Cardiac muscle cell (in vitro differentiated cells and primary cell): ENCODE measurements around the gene KIAA1614. TPM values are rescaled to one million over a fixed set of nuclear protein-coding genes. Genes with fewer than 3 reads are reported as not detected.

Experiments used
- DNase-seq, 2 donors: peaks; one replicate each; pipeline versions ENCODE4 v3.0.0 to v3.0.0-alpha.2; 2010 to 2017; ENCODE audit warnings: low read depth in 1 of 2, low spot score in 1 of 2
- H3K27ac ChIP-seq: fragments of 200-600 bp; sonication (generic); 2 replicates; pipeline ENCODE4 v1.5.1; 2016
- H3K27me3 ChIP-seq: fragments of 200-600 bp; sonication (generic); 2 replicates; pipeline ENCODE4 v1.6.0; 2016; ENCODE audit warnings: control low read depth
- H3K36me3 ChIP-seq: fragments of 200-600 bp; sonication (generic); 2 replicates; pipeline ENCODE4 v1.5.1; 2016; ENCODE audit warnings: control low read depth
- H3K4me1 ChIP-seq: fragments of 200-600 bp; sonication (generic); 2 replicates; pipeline ENCODE4 v1.8.1; 2017; ENCODE audit warnings: low read depth, mild to moderate bottlenecking, mixed run types
- H3K4me3 ChIP-seq: fragments of 200-600 bp; sonication (generic); 2 replicates; pipeline ENCODE4 v1.5.1; 2016; ENCODE audit warnings: mild to moderate bottlenecking
- H3K9me3 ChIP-seq: fragments of 200-600 bp; sonication (generic); 2 replicates; pipeline ENCODE4 v1.5.1; 2017; ENCODE audit warnings: low read depth, mild to moderate bottlenecking, control low read depth
- polyA plus RNA-seq: library from polyadenylated mRNA; unstranded; fragments of >200 nt; fragmentation: Nextera tagmentation; extraction: Ambion mirVana; gene quantifications from 2 replicates; pipeline ENCODE4 v1.2.1, GENCODE V29; 2016
- total RNA-seq: library from RNA; depleted of rRNA; stranded (reverse); fragments of >200 nt; gene quantifications from 2 replicates; pipeline ENCODE4 v1.2.3, GENCODE V29; 2016
- TF ChIP-seq, protein P1 (sequence below): IDR thresholded peaks from 2 replicates; pipeline ENCODE4 v1.5.1; 2012; ENCODE audit warnings: low read depth, mild to moderate bottlenecking, low read length

Gene KIAA1614
- total and polyA plus RNA-seq, 2 experiments from 2014 or later, result 1.3 to 2.2 TPM

DNA sequence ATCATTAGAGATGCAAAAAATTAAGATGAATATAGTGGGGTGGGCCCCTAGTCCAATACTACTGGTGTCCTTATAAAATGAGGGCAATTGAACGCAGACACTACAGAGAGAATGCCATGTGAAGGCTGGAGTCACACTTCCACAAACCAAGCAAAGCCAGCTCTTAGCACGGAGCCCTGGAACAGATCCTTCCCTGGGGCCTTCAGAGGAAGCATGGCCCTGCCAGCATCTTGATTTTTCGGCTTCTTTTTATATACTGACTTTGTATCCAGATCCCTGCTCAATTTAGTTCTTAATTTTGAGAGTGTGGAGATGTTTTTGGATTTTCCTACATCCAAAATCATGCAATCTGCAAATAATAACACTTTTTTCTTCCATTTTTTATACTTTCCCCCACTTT, 10.2 kb upstream of the KIAA1614 start:
- Histone ChIP-seq H3K27me3 (no peaks in the 10 kb centered on the region), H3K4me3 (no peak overlapping the region), H3K36me3 (no peaks in the 10 kb centered on the region), H3K4me1 (no peaks in the 10 kb centered on the region), H3K27ac (no peak overlapping the region), H3K9me3 (no peaks in the 10 kb centered on the region)
- no peak for DNase-seq
- TF ChIP-seq, protein P1, sequence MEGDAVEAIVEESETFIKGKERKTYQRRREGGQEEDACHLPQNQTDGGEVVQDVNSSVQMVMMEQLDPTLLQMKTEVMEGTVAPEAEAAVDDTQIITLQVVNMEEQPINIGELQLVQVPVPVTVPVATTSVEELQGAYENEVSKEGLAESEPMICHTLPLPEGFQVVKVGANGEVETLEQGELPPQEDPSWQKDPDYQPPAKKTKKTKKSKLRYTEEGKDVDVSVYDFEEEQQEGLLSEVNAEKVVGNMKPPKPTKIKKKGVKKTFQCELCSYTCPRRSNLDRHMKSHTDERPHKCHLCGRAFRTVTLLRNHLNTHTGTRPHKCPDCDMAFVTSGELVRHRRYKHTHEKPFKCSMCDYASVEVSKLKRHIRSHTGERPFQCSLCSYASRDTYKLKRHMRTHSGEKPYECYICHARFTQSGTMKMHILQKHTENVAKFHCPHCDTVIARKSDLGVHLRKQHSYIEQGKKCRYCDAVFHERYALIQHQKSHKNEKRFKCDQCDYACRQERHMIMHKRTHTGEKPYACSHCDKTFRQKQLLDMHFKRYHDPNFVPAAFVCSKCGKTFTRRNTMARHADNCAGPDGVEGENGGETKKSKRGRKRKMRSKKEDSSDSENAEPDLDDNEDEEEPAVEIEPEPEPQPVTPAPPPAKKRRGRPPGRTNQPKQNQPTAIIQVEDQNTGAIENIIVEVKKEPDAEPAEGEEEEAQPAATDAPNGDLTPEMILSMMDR, result no peak

DNA sequence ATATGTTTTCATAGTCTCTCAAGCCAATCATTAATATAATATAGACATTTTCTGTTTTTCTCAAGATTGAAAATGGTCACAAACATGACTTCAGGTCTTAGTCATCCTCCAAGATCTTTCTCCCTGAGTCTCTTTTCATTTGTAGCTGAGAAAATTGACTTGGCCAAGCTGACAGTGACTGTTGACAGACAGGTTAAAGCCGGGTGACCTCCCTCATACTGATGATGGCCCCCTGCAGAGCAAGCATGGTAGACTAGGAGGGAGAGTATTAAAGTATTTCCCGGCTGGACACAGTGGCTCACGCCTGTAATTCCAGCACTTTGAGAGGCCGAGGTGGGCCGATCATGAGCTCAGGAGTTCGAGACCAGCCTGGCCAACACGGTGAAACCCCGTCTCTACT, 6.8 kb upstream of the KIAA1614 start:
- H3K27ac ChIP-seq, result no peak overlapping the region
- no peaks in the 10 kb centered on the region for H3K36me3 ChIP-seq
- no peaks in the 10 kb centered on the region for H3K4me1 ChIP-seq
- no peaks in the 10 kb centered on the region for H3K9me3 ChIP-seq
- H3K4me3 ChIP-seq, result no peak overlapping the region
- TF ChIP-seq, protein P1, result no peak
- no peak for DNase-seq
- no peaks in the 10 kb centered on the region for H3K27me3 ChIP-seq

DNA sequence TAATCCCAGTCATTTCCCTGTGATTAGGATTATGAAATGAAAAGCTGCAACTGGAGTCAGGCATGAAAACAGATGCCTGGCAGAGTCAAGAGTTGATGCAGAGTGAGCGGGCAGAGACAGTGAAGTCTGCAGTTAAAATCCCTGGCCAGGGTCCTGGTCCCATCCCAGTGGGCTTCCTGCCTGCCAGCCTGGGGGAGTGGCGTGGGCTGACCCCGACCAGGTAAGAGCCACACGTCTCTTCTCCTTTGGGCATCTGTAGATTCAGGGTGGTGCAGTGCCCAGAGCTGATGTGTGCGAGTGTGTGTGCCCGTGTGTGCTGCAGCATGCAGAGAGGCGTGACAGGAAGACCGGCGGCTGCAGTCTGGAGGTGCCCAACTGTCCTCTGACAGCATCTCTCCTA, 6.2 kb upstream of the KIAA1614 start:
- Histone ChIP-seq H3K27me3 (peaks cover 4% of the 10 kb centered on the region), H3K9me3 (no peaks in the 10 kb centered on the region), H3K36me3 (no peaks in the 10 kb centered on the region), H3K27ac (no peak overlapping the region), H3K4me3 (no peak overlapping the region), H3K4me1 (no peaks in the 10 kb centered on the region)
- TF ChIP-seq, protein P1, result no peak
- no peak for DNase-seq

DNA sequence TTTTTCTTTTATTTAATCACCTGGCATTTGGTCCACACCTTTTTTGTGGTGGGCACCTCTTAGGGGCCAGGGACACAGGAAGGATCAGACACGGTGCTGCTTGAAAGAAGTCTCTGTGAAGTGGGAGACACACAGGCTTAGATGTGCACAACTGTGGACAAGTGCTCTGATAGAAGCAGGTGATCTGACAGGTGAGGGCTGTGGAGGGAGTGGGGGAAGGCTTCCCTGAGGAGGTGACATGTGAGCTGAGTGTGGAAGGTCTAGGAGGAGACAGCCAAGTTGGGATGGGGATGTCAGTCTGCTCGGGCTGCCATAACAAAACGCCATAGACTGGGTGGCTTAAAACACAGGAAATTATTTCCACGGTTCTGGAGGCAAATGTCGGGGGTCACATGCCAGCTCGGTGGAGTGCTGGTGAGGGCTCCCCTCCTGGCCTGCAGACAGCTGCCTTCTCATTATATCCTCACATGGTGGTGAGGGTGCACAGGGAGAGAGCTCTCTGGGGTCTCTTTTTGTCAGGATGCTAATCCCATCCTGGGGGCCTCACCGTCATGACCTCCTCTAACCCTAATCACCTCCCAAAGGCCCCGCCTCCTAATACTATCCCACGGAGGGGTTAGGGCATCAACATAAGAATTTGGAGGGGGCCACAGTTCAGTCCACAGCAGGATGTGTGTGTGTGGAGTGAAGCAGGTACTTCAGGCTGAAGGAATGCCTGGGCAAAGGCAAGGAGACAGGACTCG, 5.2 kb upstream of the KIAA1614 start:
- TF ChIP-seq, protein P1, result no peak
- Histone ChIP-seq H3K9me3 (no peaks in the 10 kb centered on the region), H3K27ac (no peak overlapping the region), H3K36me3 (no peaks in the 10 kb centered on the region), H3K4me1 (no peaks in the 10 kb centered on the region), H3K27me3 (peaks cover 14% of the 10 kb centered on the region), H3K4me3 (no peak overlapping the region)
- DNase-seq, result no peak

DNA sequence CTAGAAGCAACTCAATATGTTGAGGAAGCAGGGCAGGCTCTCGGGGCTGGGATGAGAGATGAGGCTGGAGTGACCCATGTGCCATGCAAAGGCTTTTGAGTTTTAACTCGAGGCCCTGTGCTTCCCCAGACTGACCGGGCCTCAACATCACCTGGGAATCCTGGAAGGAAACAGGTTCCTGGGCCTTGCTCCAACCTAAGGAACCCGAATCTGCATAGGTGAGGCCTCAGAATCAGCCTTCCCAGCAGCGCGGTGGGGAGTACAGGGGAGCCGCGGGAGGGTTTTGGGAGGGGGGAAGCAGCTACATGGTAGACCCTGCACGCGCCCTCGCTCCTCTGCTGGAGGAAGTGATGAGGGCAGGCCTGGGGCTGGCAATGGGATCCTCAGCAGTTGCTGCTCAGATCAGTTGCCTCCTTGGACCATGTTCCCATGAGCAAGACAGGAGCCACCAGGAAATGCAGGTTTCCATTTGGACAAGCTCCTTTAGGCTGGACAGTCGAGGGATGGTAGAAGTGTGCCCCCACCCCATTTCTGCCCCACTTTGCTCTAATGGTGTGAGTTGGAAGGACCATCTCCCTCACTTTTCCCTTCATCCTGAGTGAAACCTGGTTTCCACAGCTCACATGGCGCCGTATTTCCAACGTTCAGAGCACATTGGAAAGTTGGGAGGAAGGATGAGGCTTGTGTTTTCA, 4.5 kb upstream of the KIAA1614 start:
- no peak for DNase-seq
- H3K36me3 ChIP-seq, result no peaks in the 10 kb centered on the region
- no peaks in the 10 kb centered on the region for H3K4me1 ChIP-seq
- no peak overlapping the region for H3K4me3 ChIP-seq
- no peaks in the 10 kb centered on the region for H3K9me3 ChIP-seq
- peaks cover 21% of the 10 kb centered on the region for H3K27me3 ChIP-seq
- H3K27ac ChIP-seq, result no peak overlapping the region
- TF ChIP-seq, protein P1, result no peak
